ENCODE results near the gene GID4.
A peak's percentile ranks its signal among the peaks of the same experiment; 100 is the strongest.

Gene GID4

GRCh38 chr17:18066866-18067265 lies 27.7 kb downstream of the GID4 start:
- no peak overlapping the region for H2AK5ac ChIP-seq (ENCODE audit: low read depth, low read length)
- no peak overlapping the region for H2BK5ac ChIP-seq (ENCODE audit: low read length)
- H2BK120ac ChIP-seq (ENCODE audit: low read depth, low read length), result no peak overlapping the region
- no peak overlapping the region for H2BK15ac ChIP-seq (ENCODE audit: low read length)
- no peaks in the 10 kb centered on the region for H3K9me3 ChIP-seq (replicated peaks in 1 of 2; ENCODE audit: control insufficient read depth in 2 of 2, insufficient read depth in 1 of 2, low read depth in 1 of 2, low read length in 2 of 2)
- H3K18ac ChIP-seq (ENCODE audit: low read length), result no peak overlapping the region
- no peak overlapping the region for H4K91ac ChIP-seq (ENCODE audit: low read depth, low read length, poor library complexity)
- peaks cover 3 to 4% of the 10 kb centered on the region in 2 donors for H3K4me1 ChIP-seq (ENCODE audit: control insufficient read depth in 2 of 2, insufficient read depth in 1 of 2, low read depth in 1 of 2, low read length in 2 of 2)
- peak overlapping the region in 1 of 2 donors; percentile 37 for H3K4me3 ChIP-seq (ENCODE audit: low read length in 2 of 2)
- no peak for DNase-seq (ENCODE audit: low spot score)
- H3K27me3 ChIP-seq (ENCODE audit: control insufficient read depth in 3 of 3, insufficient read depth in 3 of 3, low read depth in 1 of 3, low read length in 3 of 3), result no peaks in the 10 kb centered on the region
- H2AFZ ChIP-seq (ENCODE audit: low read length), result no peak overlapping the region
- H3K14ac ChIP-seq (ENCODE audit: low read length), result no peak overlapping the region
- no peak overlapping the region for H3K23ac ChIP-seq (ENCODE audit: low read depth, low read length, poor library complexity)
- H3K79me1 ChIP-seq (ENCODE audit: low read depth, low read length), result no peaks in the 10 kb centered on the region
- no peak overlapping the region for H3K4ac ChIP-seq (ENCODE audit: low read length)
- no CpG with 5 or more reads among the region's 4 CpGs for WGBS, 2 donors (ENCODE audit: extremely low coverage in 2 of 2, insufficient read length in 2 of 2, insufficient replicate concordance in 1 of 2)
- peaks cover 9 to 39% of the 10 kb centered on the region in 2 donors for H3K36me3 ChIP-seq (replicated peaks in 1 of 2; ENCODE audit: control insufficient read depth in 2 of 2, insufficient read depth in 2 of 2, low read length in 2 of 2)
- no peak overlapping the region for H3K27ac ChIP-seq (replicated peaks; ENCODE audit: low read length)
- H2BK12ac ChIP-seq (ENCODE audit: low read length), result no peak overlapping the region
- H3K4me2 ChIP-seq (ENCODE audit: insufficient read depth, low read length, poor library complexity, severe bottlenecking), result no peak overlapping the region
- H4K8ac ChIP-seq (ENCODE audit: low read depth, low read length), result no peak overlapping the region
- H3K9ac ChIP-seq (ENCODE audit: low read depth, low read length, poor library complexity), result no peak overlapping the region

GRCh38 chr17:18069101-18069500 lies 29.9 kb downstream of the GID4 start:
- Histone ChIP-seq H3K4me2 (ENCODE audit: insufficient read depth, low read length, poor library complexity, severe bottlenecking) (no peak overlapping the region), H2BK12ac (ENCODE audit: low read length) (no peak overlapping the region), H3K9ac (ENCODE audit: low read depth, low read length, poor library complexity) (no peak overlapping the region), H4K91ac (ENCODE audit: low read depth, low read length, poor library complexity) (no peak overlapping the region), H3K4me1 (ENCODE audit: control insufficient read depth in 2 of 2, insufficient read depth in 1 of 2, low read depth in 1 of 2, low read length in 2 of 2) (peaks cover 3 to 4% of the 10 kb centered on the region in 2 donors), H2BK5ac (ENCODE audit: low read length) (no peak overlapping the region), H3K36me3 (replicated peaks in 1 of 2; ENCODE audit: control insufficient read depth in 2 of 2, insufficient read depth in 2 of 2, low read length in 2 of 2) (peaks cover 7 to 29% of the 10 kb centered on the region in 2 donors), H2AK5ac (ENCODE audit: low read depth, low read length) (no peak overlapping the region), H3K14ac (ENCODE audit: low read length) (no peak overlapping the region), H2BK120ac (ENCODE audit: low read depth, low read length) (no peak overlapping the region), H3K4ac (ENCODE audit: low read length) (no peak overlapping the region), H3K27me3 (ENCODE audit: control insufficient read depth in 3 of 3, insufficient read depth in 3 of 3, low read depth in 1 of 3, low read length in 3 of 3) (no peaks in the 10 kb centered on the region), H3K4me3 (ENCODE audit: low read length in 2 of 2) (no peak overlapping the region), H3K27ac (replicated peaks; ENCODE audit: low read length) (no peak overlapping the region), H3K18ac (ENCODE audit: low read length) (no peak overlapping the region), H2AFZ (ENCODE audit: low read length) (no peak overlapping the region), H4K8ac (ENCODE audit: low read depth, low read length) (no peak overlapping the region), H3K79me1 (ENCODE audit: low read depth, low read length) (no peaks in the 10 kb centered on the region), H2BK15ac (ENCODE audit: low read length) (no peak overlapping the region), H3K23ac (ENCODE audit: low read depth, low read length, poor library complexity) (no peak overlapping the region), H3K9me3 (replicated peaks in 1 of 2; ENCODE audit: control insufficient read depth in 2 of 2, insufficient read depth in 1 of 2, low read depth in 1 of 2, low read length in 2 of 2) (no peaks in the 10 kb centered on the region)
- no CpG with 5 or more reads among the region's 2 CpGs for WGBS, 2 donors (ENCODE audit: extremely low coverage in 2 of 2, insufficient read length in 2 of 2, insufficient replicate concordance in 1 of 2)
- no peak for DNase-seq (ENCODE audit: low spot score)

DNA sequence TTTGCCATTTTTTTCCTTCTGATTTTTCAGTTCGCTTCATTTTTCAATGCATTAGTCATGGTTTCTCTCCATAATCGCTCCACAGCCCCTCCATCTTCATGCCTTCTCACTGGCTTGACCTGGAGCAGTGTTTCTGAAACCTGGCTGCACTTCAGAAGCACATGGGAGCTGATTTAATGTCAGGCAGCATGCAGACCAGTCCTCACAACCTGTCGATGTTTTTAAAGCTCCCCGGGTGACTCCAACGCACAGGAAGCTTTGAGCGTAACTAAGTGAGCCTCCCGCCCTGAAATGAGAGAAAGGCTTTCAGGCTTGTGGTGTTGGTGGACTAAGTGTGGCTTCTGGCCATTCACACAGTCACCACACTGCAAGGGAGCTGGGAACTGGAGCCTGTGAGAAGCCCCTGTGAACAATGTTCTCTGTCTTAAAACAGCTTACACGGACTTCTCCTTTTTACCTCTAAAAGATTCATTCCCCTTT lies 31.7 kb downstream of the GID4 start:
- DNase-seq (ENCODE audit: low spot score), result no peak
- no peak overlapping the region for H3K4me2 ChIP-seq (ENCODE audit: insufficient read depth, low read length, poor library complexity, severe bottlenecking)
- H3K4me1 ChIP-seq (ENCODE audit: control insufficient read depth in 2 of 2, insufficient read depth in 1 of 2, low read depth in 1 of 2, low read length in 2 of 2), result peaks cover 3 to 4% of the 10 kb centered on the region in 2 donors
- no peak overlapping the region for H3K18ac ChIP-seq (ENCODE audit: low read length)
- peaks cover 0 to 2% of the 10 kb centered on the region in 2 donors for H3K9me3 ChIP-seq (replicated peaks in 1 of 2; ENCODE audit: control insufficient read depth in 2 of 2, insufficient read depth in 1 of 2, low read depth in 1 of 2, low read length in 2 of 2)
- no peaks in the 10 kb centered on the region for H3K27me3 ChIP-seq (ENCODE audit: control insufficient read depth in 3 of 3, insufficient read depth in 3 of 3, low read depth in 1 of 3, low read length in 3 of 3)
- H3K36me3 ChIP-seq (replicated peaks in 1 of 2; ENCODE audit: control insufficient read depth in 2 of 2, insufficient read depth in 2 of 2, low read length in 2 of 2), result peaks cover 2 to 11% of the 10 kb centered on the region in 2 donors
- no peak overlapping the region for H4K91ac ChIP-seq (ENCODE audit: low read depth, low read length, poor library complexity)
- no peak overlapping the region for H2AK5ac ChIP-seq (ENCODE audit: low read depth, low read length)
- H3K23ac ChIP-seq (ENCODE audit: low read depth, low read length, poor library complexity), result no peak overlapping the region
- no peak overlapping the region for H2BK120ac ChIP-seq (ENCODE audit: low read depth, low read length)
- no peaks in the 10 kb centered on the region for H3K79me1 ChIP-seq (ENCODE audit: low read depth, low read length)
- H3K14ac ChIP-seq (ENCODE audit: low read length), result no peak overlapping the region
- no peak overlapping the region for H2BK15ac ChIP-seq (ENCODE audit: low read length)
- no peak overlapping the region for H2BK12ac ChIP-seq (ENCODE audit: low read length)
- no peak overlapping the region for H4K8ac ChIP-seq (ENCODE audit: low read depth, low read length)
- H3K4ac ChIP-seq (ENCODE audit: low read length), result no peak overlapping the region
- H2BK5ac ChIP-seq (ENCODE audit: low read length), result no peak overlapping the region
- H3K4me3 ChIP-seq (ENCODE audit: low read length in 2 of 2), result no peak overlapping the region
- whole genome bisulfite sequencing, 2 donors (ENCODE audit: extremely low coverage in 2 of 2, insufficient read length in 2 of 2, insufficient replicate concordance in 1 of 2), result no CpG with 5 or more reads among the region's 8 CpGs
- H2AFZ ChIP-seq (ENCODE audit: low read length), result peak overlapping the region; percentile 86
- H3K9ac ChIP-seq (ENCODE audit: low read depth, low read length, poor library complexity), result no peak overlapping the region
- no peak overlapping the region for H3K27ac ChIP-seq (replicated peaks; ENCODE audit: low read length)

DNA sequence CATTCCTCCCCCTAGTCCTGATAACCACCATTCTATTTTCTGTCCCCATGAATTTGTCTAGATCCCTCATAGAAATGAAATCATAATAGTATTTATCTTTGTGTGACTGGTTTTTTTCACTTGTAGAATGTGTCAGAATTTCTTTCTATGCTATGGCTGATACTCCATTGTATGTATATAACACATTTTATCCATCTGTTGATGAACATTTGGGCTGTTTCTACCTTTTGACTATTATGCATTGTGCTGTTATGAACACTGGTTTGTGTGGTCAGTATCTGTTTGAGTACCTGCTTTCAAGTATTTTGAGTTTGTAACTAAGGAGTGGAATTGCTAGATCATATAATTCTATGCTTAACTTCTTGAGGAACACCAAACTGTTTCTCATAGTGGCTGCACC lies 32.5 kb downstream of the GID4 start:
- no peak overlapping the region for H3K4me3 ChIP-seq (ENCODE audit: low read length in 2 of 2)
- no peaks in the 10 kb centered on the region for H3K79me1 ChIP-seq (ENCODE audit: low read depth, low read length)
- H4K91ac ChIP-seq (ENCODE audit: low read depth, low read length, poor library complexity), result no peak overlapping the region

More for the DNA sequence above, 32.5 kb downstream of the GID4 start:
- Histone ChIP-seq H3K36me3 (replicated peaks in 1 of 2; ENCODE audit: control insufficient read depth in 2 of 2, insufficient read depth in 2 of 2, low read length in 2 of 2) (peaks cover 0 to 3% of the 10 kb centered on the region in 2 donors), H3K27me3 (ENCODE audit: control insufficient read depth in 3 of 3, insufficient read depth in 3 of 3, low read depth in 1 of 3, low read length in 3 of 3) (peaks cover 0 to 2% (median 0%) of the 10 kb centered on the region in 3 experiments), H3K9ac (ENCODE audit: low read depth, low read length, poor library complexity) (no peak overlapping the region), H2BK120ac (ENCODE audit: low read depth, low read length) (no peak overlapping the region), H4K8ac (ENCODE audit: low read depth, low read length) (no peak overlapping the region), H3K27ac (replicated peaks; ENCODE audit: low read length) (no peak overlapping the region), H3K9me3 (replicated peaks in 1 of 2; ENCODE audit: control insufficient read depth in 2 of 2, insufficient read depth in 1 of 2, low read depth in 1 of 2, low read length in 2 of 2) (peaks cover 0 to 2% of the 10 kb centered on the region in 2 donors), H2AK5ac (ENCODE audit: low read depth, low read length) (no peak overlapping the region), H3K23ac (ENCODE audit: low read depth, low read length, poor library complexity) (no peak overlapping the region), H3K4me2 (ENCODE audit: insufficient read depth, low read length, poor library complexity, severe bottlenecking) (no peak overlapping the region), H2BK12ac (ENCODE audit: low read length) (no peak overlapping the region), H2AFZ (ENCODE audit: low read length) (peak overlapping the region; percentile 86), H2BK15ac (ENCODE audit: low read length) (no peak overlapping the region), H3K4ac (ENCODE audit: low read length) (no peak overlapping the region), H2BK5ac (ENCODE audit: low read length) (no peak overlapping the region), H3K4me1 (ENCODE audit: control insufficient read depth in 2 of 2, insufficient read depth in 1 of 2, low read depth in 1 of 2, low read length in 2 of 2) (peaks cover 3 to 4% of the 10 kb centered on the region in 2 donors), H3K18ac (ENCODE audit: low read length) (no peak overlapping the region), H3K14ac (ENCODE audit: low read length) (no peak overlapping the region)
- no peak for DNase-seq (ENCODE audit: low spot score)
